ENCODE results near the gene GFM1.

DNA sequence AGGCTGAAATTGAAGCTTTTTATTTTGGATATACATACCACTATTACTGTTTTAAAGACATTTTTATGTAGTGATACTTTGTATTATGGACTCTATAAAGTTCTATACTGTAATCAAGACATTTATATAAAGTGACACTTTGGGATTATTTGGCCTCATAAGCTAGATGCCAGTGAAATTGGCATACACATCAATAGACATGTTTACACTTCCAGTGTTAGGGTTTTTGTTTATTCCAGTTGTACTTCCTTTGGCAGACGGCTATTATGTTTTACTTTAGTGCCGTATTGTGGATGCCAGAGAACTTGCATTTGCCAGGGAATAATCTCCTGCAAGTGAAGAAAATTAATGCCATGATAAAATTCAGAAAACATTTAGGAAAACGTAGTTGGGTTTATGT, 22.1 kb downstream of the GFM1 start:
- TF ChIP-seq SP1 (IDR thresholded peaks at IDR 0.05) (no peak), L3MBTL2 (conservative IDR thresholded peaks at IDR 0.05) (no peak)

Measured in HEK293T (cell line).